ENCODE results near the gene ADGRL3.

GRCh38 chr4:61473306-61473705 lies 273.2 kb downstream of the ADGRL3 start:
- TF ChIP-seq POLR2A (IDR thresholded peaks at IDR 0.05): no peak
- TF ChIP-seq, protein P1, sequence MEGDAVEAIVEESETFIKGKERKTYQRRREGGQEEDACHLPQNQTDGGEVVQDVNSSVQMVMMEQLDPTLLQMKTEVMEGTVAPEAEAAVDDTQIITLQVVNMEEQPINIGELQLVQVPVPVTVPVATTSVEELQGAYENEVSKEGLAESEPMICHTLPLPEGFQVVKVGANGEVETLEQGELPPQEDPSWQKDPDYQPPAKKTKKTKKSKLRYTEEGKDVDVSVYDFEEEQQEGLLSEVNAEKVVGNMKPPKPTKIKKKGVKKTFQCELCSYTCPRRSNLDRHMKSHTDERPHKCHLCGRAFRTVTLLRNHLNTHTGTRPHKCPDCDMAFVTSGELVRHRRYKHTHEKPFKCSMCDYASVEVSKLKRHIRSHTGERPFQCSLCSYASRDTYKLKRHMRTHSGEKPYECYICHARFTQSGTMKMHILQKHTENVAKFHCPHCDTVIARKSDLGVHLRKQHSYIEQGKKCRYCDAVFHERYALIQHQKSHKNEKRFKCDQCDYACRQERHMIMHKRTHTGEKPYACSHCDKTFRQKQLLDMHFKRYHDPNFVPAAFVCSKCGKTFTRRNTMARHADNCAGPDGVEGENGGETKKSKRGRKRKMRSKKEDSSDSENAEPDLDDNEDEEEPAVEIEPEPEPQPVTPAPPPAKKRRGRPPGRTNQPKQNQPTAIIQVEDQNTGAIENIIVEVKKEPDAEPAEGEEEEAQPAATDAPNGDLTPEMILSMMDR (IDR thresholded peaks at IDR 0.05): no peak
